Thyroid gland (tissue), 4 donors: ENCODE results near the gene SCMH1.
"Not testable (repeated sequence)": the region's sequence is repeated elsewhere in the genome, so short reads cannot be mapped to it uniquely, and the experiment has no call there.

Experiments
- CTCF ChIP-seq, 6 experiments: fragments of 200-600 bp in 3 of 6; fragments of 450-650 bp in 3 of 6; sonication (generic) in 3 of 6; IDR thresholded peaks; one replicate each; pipeline ENCODE4 v1.5.1; 2016 to 2019; ENCODE audit warnings: antibody characterized with exemption in 6 of 6, mild to moderate bottlenecking in 2 of 6, inconsistent platforms in 1 of 6, moderate library complexity in 1 of 6
- POLR2A ChIP-seq, 2 donors: fragments of 450-650 bp; IDR thresholded peaks; one replicate each; pipeline ENCODE4 v1.6.1; 2017; ENCODE audit warnings: antibody characterized with exemption in 2 of 2, mild to moderate bottlenecking in 2 of 2, moderate library complexity in 1 of 2

GRCh38 chr1:41211608-41212007 is 30.5 kb downstream of the SCMH1 start:
- TF ChIP-seq POLR2A, CTCF (IDR thresholded peaks at IDR 0.05): not testable (repeated sequence)
